GM21360 (cell line): ENCODE measurements around the gene RSF1.
"Not testable (repeated sequence)": the region's sequence is repeated elsewhere in the genome, so short reads cannot be mapped to it uniquely, and the experiment has no call there.

Source experiments
- ATAC-seq: cut with Tn5 transposase; IDR thresholded peaks from one replicate; pipeline ENCODE4 v1.9.1; 2021; ENCODE audit warnings: mild to moderate bottlenecking, moderate library complexity; ENCODE audit not compliant: unreplicated experiment

Gene RSF1, protein sequence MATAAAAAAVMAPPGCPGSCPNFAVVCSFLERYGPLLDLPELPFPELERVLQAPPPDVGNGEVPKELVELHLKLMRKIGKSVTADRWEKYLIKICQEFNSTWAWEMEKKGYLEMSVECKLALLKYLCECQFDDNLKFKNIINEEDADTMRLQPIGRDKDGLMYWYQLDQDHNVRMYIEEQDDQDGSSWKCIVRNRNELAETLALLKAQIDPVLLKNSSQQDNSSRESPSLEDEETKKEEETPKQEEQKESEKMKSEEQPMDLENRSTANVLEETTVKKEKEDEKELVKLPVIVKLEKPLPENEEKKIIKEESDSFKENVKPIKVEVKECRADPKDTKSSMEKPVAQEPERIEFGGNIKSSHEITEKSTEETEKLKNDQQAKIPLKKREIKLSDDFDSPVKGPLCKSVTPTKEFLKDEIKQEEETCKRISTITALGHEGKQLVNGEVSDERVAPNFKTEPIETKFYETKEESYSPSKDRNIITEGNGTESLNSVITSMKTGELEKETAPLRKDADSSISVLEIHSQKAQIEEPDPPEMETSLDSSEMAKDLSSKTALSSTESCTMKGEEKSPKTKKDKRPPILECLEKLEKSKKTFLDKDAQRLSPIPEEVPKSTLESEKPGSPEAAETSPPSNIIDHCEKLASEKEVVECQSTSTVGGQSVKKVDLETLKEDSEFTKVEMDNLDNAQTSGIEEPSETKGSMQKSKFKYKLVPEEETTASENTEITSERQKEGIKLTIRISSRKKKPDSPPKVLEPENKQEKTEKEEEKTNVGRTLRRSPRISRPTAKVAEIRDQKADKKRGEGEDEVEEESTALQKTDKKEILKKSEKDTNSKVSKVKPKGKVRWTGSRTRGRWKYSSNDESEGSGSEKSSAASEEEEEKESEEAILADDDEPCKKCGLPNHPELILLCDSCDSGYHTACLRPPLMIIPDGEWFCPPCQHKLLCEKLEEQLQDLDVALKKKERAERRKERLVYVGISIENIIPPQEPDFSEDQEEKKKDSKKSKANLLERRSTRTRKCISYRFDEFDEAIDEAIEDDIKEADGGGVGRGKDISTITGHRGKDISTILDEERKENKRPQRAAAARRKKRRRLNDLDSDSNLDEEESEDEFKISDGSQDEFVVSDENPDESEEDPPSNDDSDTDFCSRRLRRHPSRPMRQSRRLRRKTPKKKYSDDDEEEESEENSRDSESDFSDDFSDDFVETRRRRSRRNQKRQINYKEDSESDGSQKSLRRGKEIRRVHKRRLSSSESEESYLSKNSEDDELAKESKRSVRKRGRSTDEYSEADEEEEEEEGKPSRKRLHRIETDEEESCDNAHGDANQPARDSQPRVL (N-terminal part only)

DNA sequence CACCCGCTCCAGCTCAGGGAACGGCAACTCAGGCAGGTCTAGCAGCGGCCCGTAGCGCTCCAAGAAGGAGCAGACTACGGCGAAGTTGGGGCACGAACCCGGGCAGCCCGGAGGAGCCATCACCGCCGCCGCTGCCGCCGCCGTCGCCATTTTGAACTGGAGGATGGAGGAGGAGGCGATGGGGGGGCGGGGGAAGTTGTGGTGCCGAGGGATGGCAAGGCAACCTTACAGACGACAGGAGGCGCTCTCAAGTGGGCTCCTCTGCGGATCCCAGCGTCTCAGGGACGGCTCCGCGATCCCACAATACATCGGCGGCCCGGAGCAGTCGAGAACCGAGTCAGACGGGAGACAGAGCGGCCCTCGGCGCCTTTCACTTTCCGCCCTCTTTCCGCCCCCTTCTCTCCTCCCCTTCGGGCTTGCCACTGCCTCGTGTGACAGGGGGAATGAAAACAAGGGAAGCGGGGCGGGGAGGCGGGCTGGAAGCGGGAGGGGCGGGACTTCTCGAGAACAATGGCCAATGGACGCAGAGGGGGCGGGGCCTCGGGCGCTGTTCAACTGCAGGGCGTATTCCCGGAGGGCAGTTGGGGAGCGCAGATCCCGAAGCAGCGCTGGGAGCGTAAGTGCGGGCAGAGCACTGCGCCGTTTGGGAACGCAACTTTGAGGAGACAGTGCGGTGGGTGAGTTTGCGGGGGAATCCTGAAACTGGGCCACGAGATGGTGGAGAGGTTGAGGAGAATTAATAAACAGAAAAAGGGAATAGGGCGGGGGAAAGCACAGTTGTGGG is at the start of gene RSF1, which contains the start of gene AAMDC:
RSF1 (minus strand) TSS at position 158 of the 784 bp plus-strand sequence; CDS start at position 150, 8 bp downstream.
AAMDC (plus strand) TSS at position 580 of the 784 bp plus-strand sequence. CDS start 21,353 bp downstream, outside the sequence.
- peak; percentile 82 for ATAC-seq

DNA sequence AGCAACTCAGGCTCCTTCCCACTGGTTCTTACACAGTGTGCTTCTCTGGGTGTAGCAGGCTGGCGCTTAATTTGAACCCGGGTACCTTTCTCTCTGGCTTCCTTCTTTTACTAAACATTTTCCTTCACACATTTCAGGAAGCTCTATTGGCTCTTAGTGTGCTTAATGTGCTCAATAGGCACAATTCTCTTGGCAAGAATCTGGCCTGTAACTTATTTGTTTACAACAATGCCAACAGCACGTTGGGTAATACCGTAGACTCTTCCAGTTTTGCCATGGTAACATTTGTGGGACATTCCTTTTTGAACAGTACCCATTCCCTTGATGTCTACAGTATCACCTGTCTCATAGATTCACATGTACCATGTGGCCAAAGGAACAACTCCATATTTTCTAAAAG is 48.2 kb upstream of the RSF1 start:
- no peak for ATAC-seq

DNA sequence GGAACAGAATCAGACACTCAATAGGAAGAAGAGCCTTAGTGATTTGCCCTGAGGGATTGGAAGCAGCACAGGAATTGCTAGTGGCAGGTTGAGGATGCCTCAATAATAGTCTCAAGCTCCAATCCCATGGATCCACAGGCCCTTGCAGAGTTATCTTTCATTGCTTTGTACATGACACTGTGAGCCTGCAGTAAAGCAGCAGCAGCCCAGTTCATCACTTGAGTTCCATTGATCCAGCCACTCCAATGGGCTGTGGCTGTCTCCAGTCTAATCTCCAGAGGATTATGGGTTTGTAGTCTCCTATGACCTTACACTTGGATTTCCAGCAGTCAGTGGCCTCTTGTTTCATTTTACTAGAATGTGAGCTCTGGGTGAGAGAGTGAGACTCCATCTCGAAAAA is 45.8 kb upstream of the RSF1 start:
- no peak for ATAC-seq

DNA sequence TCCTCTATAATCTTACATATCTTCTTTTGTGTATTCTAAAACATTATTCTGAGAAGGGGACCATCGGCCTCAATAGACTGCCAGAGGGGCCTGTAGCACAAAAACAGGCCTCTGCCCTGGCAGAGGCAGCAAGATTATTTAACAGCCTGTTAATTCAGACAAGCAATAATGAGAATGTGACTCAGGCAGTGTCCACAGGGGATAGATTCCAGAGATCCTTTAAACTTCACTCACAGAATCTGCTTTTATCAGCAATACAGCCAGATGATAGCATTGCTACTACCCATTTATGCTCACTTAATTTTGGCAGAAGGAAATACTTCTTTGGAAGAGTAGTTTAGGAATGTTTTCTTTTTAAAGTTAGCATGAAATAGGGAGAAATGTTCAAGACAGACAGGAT is 45.3 kb upstream of the RSF1 start:
- ATAC-seq, result no peak

DNA sequence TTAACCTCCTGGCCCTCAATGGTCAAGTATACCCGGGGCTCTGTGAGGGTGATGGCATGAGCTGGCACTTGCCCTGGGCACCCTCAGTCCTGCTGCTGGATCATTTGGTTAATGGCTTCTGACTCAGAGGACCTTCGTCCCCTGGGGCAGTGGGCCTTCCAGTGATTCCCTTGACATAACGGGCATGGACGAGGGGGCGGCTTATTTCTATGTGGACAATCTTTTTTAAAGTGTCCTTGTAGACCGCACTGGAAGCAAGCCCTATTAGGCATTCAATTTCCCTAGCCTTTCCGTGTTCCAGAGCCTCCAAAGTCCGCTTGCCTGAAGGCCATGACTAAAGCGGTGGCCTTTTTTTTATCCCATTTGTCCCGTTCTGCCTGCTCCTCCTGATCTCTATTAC is 40.9 kb upstream of the RSF1 start:
- ATAC-seq, result not testable (repeated sequence)

DNA sequence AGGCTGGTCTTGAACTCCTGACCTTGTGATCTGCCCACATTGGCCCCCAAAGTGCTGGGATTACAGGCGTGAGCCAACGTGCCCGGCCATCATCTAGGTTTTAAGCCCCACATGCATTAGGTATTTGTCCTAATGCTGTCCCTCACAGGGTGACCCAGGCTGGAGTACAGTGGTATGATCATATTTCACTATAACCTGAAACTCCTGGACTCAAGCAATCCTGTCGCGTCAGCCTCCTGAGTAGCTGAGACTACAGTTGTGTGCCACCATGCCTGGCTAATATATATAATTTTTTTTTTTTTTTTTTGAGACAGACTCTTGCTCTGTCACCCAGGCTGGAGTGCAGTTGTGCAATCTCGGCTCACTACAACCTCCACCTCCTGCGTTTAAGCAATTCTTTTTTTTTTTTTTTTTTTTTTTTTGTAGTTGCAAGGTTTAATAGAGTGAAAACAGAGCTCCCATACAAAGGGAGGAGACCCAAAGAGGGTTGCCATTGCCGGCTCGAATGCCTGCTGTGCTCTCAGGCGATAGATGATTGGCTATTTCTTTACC is 37.5 kb upstream of the RSF1 start:
- ATAC-seq, result not testable (repeated sequence)

DNA sequence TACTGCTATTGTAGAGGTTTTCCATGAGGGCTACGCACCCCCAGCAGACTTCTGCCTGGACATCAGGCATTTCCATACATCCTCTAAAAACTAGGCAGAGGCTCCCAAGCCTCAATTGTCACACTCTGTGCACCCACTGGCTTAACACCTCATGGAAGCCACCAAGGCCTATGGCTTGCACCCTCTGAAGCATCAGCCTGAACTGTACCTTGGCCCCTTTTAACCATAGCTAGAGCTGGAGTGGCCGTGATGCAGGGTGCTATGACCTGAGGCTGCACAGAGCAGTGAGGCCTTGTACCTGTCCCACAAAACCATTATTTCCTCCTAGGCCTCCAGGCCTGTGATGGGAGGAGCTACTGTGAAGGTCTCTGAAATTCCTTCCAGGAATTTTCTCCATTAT is 34.3 kb upstream of the RSF1 start:
- ATAC-seq, result no peak

DNA sequence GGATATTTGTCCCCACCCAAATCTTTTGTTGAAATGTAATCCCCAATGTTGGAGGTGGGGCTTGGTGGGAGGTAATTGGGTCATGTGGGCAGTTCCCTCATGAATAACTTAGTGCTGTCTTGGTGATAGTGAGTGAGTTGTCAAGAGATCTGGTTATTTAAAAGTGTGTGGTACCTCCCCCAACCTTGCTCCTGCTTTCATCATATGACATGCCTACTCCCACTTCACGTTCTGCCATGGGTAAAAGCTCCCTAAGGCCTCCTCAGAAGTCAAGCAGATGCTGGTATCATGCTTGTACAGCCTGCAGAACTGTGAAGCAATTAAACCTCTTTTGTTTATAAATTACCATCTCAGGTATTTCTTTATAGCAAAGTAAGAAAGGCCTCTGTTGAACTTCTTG is 31.0 kb upstream of the RSF1 start:
- no peak for ATAC-seq

DNA sequence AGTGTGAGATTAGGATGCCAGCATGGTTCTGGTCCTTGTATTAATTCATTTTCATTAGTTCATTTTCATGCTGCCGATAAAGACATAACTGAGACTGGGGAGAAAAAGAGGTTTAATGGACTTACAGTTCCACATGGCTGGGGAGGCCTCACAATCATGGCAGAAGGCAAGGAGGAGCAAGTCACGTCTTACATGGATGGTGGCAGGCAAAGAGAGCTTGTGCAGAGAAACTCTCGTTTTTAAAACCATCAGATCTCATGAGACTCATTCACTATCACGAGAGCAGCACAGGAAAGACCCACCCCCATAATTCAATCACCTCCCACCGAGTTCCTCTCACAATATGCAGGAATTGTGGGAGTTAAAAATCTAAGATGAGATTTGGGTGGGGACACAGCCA is 23.2 kb upstream of the RSF1 start:
- not testable (repeated sequence) for ATAC-seq

DNA sequence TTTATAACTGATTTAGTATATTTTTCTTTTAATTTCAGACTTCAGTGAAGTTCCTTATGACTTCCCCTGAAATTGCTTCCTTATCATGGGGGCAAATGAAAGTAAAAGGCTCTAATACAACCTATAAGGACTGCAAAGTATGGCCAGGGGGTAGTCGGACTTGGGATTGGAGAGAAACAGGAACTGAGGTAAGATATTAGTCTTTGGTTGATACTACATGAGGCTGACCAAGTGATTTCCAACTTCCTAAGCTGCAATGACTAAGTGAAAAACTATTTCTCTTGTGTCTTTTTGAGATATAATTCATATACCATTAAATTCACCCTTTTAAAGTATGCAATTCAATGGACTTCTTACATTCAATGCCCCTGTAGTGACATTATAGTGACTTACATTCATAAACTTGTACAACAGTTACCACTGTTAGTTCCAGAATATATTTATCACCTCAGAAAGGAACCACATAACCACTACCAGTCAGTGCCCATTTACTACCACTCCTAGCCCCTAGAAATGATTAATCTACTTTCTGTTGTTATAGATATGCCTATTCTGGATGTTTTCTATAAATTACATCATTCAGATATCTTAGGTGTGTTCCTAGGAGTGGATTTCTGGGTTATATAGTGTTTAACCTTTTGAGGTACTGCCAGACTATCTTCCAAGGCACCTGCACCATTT is 22.1 kb upstream of the RSF1 start:
- no peak for ATAC-seq

DNA sequence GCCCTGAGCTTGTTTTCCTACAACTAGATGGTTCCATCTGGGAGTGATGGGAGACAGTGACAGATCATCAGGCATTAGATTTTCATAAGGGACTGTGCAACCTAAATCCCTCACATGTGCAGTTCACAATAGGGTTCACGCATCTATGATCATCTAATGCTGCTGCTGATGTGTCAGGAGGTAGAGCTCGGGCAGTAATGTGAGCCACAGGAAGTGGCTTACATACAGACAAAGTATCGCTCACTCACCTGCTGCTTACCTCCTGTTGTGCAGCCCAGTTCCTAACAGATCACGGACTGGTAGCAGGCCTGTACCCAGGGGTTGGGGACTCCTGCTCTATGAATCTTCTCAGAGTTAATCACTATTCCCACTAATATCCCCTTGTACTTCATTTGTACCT is 12.8 kb upstream of the RSF1 start:
- no peak for ATAC-seq

DNA sequence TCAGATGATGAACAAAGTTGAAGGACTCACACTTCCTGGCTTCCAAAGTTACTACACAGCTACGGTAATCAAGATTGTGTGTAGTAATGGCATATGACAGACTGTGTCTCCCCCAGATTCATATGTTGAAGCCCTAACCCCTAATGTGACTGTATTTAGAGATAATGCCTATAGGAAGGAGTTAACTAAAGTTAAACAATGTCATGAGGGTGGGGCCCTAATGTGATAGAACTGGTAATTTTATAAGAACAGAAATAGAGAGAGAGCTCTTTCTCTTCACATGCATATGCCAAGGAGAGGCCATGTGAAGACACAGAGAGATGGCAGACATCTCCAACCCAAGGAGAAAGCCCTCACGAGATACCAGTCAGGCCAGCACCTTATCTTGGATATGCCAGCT is 8.4 kb upstream of the RSF1 start:
- no peak for ATAC-seq

DNA sequence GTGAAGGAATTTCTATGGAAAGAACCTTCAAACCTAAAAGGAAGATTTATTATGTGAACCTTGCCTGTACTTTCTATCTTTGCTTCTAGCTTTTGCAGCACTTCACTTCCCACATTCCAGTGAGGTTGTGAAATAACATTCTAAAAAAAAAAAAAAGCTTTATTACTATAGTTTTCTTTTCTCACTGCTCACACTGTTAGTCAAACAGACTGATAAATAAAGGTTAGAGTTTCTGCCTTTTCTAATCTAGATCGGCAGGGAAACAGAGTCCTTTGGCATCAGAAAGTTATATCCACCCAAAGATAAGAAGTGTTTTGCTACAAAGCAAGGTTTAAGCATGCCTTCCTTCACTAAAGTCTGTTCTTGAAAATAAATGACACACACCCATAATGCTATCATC is 3.3 kb upstream of the RSF1 start:
- no peak for ATAC-seq

DNA sequence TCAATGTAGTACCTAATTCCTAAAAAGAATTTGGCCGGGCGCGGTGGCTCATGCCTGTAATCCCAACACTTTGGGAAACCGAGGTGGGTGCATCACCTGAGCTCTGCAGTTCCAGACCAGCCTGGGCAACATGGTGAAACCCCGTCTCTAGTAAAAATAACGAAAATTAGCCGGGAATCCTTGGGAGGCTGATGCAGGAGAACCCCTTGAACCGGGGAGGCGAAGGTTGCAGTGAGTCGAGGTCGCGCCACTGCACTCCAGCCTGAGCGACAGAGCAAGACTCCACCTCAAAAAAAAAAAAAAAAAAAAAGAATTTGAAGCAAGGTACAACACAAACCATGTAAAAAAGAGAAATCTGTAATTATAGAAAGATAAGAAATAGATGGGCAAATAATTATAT is 1.6 kb upstream of the RSF1 start:
- ATAC-seq, result not testable (repeated sequence)

DNA sequence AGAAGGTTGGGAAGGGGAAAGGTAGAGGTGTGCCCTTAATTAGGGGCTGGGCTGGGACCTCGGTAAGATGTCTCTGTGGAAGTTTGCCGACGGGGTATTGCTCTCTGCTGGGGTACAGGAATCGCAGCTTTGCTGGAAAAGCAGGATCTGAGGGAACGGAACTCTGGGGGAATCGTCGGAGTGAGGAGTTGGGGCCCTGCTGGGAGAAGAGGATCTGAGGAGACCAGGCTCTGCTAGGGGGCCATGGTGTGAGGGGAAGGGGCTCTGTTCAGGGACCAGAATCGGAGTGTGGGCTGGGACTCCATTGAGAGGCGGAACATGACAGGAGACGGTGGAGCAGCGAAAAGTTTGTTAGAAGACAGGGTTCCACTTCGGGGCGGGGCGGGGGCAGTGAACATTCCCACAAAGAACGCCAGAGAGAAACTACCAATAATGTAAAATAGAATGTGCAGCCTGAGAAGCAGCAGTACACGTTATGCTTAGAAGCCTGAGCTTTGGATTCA is 878 bp upstream of the RSF1 start:
- no peak for ATAC-seq

DNA sequence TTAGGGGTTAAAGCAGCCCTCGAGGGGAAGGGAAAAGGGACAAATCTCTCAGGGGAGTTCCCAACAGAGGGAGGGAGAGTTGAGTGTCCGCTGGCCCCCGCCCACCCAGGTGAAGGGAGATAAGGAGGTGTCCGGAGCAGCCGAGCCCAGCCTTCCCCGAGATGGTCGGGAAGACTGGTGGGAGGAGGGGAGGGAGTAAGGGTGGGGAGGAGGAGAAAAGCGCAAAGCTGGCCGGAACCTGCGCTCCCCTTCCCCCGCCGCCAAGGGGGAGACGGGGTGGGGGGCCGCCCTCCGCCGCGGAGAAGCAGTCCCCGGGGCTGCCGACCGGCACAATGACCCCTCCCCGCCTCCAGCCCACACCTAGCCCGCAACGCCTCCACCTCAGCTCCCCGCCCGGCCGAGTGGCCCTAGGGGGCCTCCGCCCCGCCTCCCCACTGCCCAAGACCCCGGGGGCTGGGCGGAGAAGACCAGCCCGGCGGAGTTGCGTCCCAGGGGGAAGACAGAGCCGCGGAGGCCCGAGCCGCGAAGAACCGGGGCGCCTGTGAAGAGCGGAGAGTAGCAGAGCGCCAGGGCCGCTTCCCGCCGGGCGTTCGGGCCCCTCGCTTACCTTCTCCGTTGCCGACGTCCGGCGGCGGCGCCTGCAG is 479 bp downstream of the RSF1 start:
- peak; percentile 18 for ATAC-seq

DNA sequence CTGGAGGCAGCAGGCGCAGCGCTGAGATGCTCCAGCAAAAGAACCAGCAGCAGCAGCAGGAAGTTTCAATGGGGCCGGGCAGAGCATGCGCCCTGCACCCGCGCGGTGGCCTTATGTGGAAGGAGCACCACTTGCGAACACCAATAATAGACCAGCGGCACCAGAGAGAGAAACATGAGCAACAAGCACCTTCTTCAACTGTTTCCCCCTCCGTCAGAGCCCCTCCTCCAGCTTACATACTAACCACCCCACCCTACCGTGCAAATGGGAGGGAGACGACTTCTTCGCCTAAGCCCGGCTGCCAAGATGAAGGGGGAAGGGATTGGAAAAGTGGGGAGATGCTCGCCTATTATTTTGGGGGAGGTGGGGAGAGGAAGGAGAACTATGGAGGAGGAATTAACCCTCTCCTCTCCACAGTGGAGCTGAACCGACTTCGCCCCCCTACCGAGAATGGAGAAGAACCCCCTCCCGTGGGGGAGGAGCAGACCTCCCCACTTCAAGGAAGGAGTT is 1.1 kb downstream of the RSF1 start:
- peak; percentile 50 for ATAC-seq

DNA sequence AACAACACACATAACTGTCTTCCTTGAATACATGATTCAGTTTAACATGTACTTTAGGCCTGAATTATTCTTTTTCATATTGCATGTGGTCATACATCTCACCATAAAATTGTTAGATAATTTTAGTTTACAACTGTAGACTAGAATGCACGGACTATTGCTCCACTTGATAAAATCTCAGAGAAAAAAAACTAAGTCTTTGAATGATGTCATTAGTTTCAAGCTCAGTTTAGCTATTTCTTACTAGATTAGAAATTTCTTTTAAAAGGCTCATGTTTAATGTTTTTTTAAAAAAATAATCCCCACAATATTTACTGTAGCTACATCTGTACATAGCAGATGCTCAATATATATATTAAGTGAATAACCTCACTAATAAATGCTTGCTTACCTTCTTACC is 5.1 kb downstream of the RSF1 start:
- ATAC-seq, result no peak
